HG02571 (cell line): ENCODE results near the gene USP1.

Source experiments
- ATAC-seq: cut with Tn5 transposase; IDR thresholded peaks from one replicate; pipeline ENCODE4 v1.9.1; 2021; ENCODE audit warnings: mild to moderate bottlenecking, moderate library complexity; ENCODE audit not compliant: unreplicated experiment

Gene USP1

GRCh38 chr1:62484824-62485468 is 48.1 kb downstream of the USP1 start:
- ATAC-seq, result no peak

- ATAC-seq, result no peak
These were observed 51.1 kb downstream of the USP1 start for GRCh38 chr1:62487956-62488355.

- no peak for ATAC-seq
These were observed 55.7 kb downstream of the USP1 start for GRCh38 chr1:62492521-62492920.

GRCh38 chr1:62493656-62494055 is 56.8 kb downstream of the USP1 start:
- no peak for ATAC-seq

GRCh38 chr1:62494137-62494536 is 57.3 kb downstream of the USP1 start:
- no peak for ATAC-seq

- no peak for ATAC-seq
These were observed 63.4 kb downstream of the USP1 start for GRCh38 chr1:62500210-62500609.
